NT2/D1 (cell line): ENCODE results near the gene KREMEN2.

Experiments used
- YY1 ChIP-seq: IDR thresholded peaks from 2 replicates; pipeline ENCODE4 v1.6.1; 2011; ENCODE audit not compliant: insufficient read length, insufficient read depth
- ZNF274 ChIP-seq: IDR thresholded peaks from 2 replicates; pipeline ENCODE4 v1.6.1; 2011; ENCODE audit warnings: mild to moderate bottlenecking, low read depth, low read length

DNA sequence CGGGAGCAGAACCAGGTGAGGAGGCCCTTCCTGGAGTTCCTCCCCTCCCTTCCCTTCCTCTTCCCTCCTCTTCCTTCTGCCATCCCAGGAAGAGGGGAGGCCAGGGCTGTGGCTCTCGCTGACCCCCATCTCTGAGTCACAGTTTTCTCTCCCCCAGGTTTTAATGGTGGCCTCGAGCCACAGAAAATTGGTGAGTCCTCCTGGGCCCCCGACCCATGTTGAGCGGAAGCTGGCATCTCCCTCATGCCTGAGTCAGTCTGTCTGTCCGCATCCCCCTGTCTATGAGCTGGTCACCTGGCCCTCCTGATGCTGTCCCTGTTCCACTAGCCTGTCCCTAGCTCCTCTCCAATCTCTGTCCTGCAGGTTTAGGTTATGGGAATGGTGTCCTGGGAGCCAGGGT lies 35.9 kb downstream of the KREMEN2 start:
- no peak for TF ChIP-seq ZNF274
- no peak for TF ChIP-seq YY1
